OCI-LY3 (cell line): ENCODE measurements around the gene KAT14.

Source experiments
- EZH2phosphoT487 ChIP-seq: fragments of 200-600 bp; shearing (Covaris generic); IDR thresholded peaks from 2 replicates; pipeline ENCODE4 v1.6.1; 2018; ENCODE audit warnings: antibody characterized with exemption, mixed run types, low read depth
- TF ChIP-seq, protein P1 (sequence below): fragments of 200-600, 300-600 bp; sonication (generic); IDR thresholded peaks from 2 replicates; pipeline ENCODE4 v1.5.1; 2014; ENCODE audit warnings: antibody characterized with exemption, low read length, low read depth

DNA sequence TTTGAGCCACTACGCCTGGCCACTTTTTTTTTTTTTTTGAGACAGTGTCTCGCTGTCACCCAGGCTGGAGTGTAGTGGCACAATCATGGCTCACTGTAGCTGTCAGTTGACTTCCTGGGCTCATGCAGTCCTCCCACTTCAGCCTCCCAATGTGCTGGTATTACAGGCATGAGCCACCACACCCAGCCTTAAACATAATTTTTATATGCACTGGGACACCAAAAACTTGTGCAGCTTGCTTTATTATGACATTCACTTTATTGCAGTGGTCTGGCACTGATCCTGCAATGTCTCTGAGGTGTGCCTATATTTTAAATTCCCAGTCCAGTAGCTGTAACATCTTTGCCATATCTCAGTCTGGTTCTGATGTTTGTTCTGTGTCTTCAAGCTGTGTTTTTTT, 34.7 kb downstream of the KAT14 start:
- TF ChIP-seq, protein P1, sequence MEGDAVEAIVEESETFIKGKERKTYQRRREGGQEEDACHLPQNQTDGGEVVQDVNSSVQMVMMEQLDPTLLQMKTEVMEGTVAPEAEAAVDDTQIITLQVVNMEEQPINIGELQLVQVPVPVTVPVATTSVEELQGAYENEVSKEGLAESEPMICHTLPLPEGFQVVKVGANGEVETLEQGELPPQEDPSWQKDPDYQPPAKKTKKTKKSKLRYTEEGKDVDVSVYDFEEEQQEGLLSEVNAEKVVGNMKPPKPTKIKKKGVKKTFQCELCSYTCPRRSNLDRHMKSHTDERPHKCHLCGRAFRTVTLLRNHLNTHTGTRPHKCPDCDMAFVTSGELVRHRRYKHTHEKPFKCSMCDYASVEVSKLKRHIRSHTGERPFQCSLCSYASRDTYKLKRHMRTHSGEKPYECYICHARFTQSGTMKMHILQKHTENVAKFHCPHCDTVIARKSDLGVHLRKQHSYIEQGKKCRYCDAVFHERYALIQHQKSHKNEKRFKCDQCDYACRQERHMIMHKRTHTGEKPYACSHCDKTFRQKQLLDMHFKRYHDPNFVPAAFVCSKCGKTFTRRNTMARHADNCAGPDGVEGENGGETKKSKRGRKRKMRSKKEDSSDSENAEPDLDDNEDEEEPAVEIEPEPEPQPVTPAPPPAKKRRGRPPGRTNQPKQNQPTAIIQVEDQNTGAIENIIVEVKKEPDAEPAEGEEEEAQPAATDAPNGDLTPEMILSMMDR, result no peak
- TF ChIP-seq EZH2phosphoT487, result no peak
